Adipose tissue (tissue), 3 donors: ENCODE measurements around the gene DLGAP1. TPM values are rescaled to one million over a fixed set of nuclear protein-coding genes. Genes with fewer than 3 reads are reported as not detected.

Source experiments
- H3K27ac ChIP-seq: one replicate; pipeline ENCODE4 v1.5.1; 2013; ENCODE audit warnings: low read depth, low read length
- WGBS, 3 donors: extraction: QIAGEN DNeasy Blood & Tissue Kit; methylation state at CpG; one replicate each; pipeline ENCODE4 v1.1.7; 2013; 5-methylcytosine and 5-hydroxymethylcytosine counted together
- polyA plus RNA-seq, 3 donors: library from polyadenylated mRNA; stranded (reverse); fragments of 200-250 nt; gene quantifications; one replicate each; pipeline ENCODE4 v1.2.3, GENCODE V29; 2013
- donor health status: healthy with polysubstance abuse.
- donor health status: Bipolar disorder and iron deficiency.
- donor health status: healthy.

Gene DLGAP1
- polyA plus RNA-seq, 3 donors: 0.06 to 0.22 (median 0.09) TPM

DNA sequence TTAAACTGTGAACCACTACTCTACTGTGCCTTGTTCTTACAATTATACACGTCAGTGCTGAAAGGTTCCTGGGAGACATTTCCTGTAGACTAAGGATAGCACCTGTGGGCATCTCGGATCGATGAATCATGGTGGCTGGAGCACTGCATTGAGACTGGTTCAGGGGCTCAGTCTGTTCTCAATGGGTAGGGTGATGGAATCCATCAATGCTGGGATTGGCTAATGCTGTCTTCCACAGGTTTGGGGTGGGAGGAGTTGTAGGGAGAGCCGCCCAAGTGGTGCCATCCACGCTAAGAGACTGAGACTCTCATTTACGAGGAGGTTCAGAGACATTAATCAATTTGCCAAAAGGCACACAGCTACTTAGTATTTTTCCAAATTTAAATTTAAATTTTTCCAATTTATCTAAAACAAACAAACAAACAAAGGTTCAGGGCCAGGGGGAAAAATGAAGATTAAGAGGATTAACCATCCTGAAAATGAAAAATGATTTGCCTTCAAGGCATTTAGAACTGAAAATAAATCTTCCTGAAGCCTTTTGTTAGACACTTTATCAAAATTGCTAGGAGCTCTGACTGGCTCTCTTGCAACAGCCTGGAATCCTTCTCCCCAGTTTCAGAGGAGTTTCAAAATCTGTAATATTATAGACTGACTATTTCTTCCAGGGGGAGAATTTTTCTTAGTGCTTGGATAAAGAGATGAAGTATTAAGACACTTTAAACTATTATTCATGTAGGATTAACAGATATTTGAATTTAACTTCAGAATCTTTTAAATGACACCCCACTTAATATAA lies 645.9 kb downstream of the DLGAP1 start:
- H3K27ac ChIP-seq: no peak overlapping the region
- 69 to 91% (median 84%) methylated on average over 6 of the region's 6 CpGs for WGBS, 3 donors

DNA sequence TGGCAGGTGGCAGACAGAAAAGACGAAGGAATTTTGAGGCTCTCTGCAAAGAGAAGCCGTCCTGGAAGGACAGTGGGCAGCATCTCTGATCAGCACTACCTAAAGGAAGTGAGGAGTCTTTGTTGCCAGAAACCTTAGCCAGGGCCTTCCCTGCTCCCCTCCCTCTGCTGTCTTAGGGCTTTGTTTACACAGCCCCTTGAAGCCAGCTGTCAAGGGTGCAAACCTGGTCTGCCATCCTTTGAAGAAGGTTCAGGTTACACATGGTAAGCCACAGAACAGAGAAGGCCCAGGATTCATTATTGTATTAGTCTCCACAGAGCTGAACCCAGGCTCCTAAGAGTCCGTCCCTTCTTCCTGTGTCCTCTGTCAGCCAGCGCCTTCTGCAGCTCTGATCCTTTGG lies 648.5 kb downstream of the DLGAP1 start:
- no peak overlapping the region for H3K27ac ChIP-seq
- WGBS, 3 donors: 75 to 85% (median 78%) methylated on average over 4 of the region's 4 CpGs

DNA sequence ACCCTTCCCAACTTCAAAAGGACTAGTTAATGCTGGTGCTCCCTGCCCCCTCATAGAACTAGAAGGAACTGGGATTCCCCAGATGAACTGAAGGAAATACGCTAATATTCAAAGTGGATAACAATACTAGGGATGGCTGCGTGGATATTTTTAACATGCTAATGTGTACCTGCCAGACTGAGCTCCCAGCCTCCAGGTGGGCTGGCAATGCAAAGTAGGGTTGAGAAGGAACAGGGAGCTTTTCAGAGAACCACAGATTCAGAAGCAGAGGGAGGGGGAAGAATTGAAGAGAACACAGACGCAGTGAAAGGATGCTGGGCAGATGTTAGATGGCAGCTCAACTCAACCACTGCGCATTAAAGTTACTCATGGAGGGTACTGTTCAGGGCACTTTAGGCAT lies 650.8 kb downstream of the DLGAP1 start:
- H3K27ac ChIP-seq: no peak overlapping the region

DNA sequence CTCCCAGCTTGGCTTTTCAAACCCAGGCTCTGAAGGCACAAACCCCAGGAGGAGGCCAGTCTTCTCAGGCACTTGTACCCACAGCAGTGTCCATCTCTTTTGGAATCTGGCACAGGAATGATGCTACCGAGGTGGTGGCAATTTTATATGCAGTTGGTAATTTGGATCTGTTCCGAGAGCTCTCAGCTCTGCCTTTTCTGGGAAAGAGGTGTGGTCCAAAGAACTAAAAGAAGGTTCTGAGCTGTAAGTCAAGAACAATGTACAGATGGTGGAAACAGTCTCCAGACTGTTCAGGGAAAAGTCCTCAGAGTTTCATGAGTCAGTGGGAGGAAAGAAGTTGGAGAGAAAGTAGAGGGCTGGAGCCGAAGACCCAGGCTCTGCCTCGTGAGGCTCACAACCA lies 651.8 kb downstream of the DLGAP1 start:
- H3K27ac ChIP-seq: no peak overlapping the region
- WGBS, 3 donors: 80 to 95% (median 90%) methylated on average over 4 of the region's 4 CpGs

More for the DNA sequence above, 650.8 kb downstream of the DLGAP1 start:
- WGBS, 3 donors: 84 to 89% (median 85%) methylated on average over 4 of the region's 4 CpGs

DNA sequence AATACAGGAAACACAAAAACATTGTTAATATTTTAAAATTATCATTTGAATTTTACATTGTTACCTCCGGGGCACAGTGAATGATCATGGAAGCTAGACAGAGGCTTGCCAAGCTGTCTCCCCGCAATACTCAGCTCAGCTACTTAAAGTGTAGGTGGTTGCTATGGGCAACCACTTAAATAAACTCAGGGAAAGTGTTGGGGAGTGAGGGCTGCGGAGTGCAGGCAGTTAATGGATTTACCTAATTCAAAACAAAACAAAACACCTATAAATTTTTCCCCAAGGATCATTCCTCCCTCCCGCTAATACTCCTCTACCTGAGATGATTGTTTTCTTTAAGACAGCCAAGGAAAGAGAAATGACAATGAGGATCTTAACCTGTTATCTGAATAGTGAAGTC lies 655.6 kb downstream of the DLGAP1 start:
- WGBS, 3 donors: 45 to 67% (median 53%) methylated on average over 4 of the region's 4 CpGs
- no peak overlapping the region for H3K27ac ChIP-seq

DNA sequence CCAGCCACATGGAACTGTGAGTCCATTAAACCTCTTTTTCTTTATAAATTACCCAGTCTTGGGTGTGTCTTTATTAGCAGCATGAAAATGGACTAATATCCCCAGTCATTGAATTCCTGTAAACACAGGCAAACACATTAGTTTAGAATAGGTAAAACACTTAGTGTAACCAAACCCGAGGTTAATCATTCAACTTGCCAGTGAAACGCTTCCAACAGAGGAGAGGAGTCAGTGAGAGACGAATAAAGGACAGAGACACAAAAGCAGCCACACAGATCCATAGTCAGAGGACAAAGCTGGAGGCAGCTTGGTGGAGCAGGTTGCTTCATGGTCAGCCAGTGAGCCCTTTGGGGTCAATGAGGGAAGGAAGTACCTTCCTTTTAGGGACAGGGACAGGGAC lies 657.1 kb downstream of the DLGAP1 start:
- no peak overlapping the region for H3K27ac ChIP-seq
- WGBS, 3 donors: 32 to 89% (median 86%) methylated on average over 3 of the region's 3 CpGs

DNA sequence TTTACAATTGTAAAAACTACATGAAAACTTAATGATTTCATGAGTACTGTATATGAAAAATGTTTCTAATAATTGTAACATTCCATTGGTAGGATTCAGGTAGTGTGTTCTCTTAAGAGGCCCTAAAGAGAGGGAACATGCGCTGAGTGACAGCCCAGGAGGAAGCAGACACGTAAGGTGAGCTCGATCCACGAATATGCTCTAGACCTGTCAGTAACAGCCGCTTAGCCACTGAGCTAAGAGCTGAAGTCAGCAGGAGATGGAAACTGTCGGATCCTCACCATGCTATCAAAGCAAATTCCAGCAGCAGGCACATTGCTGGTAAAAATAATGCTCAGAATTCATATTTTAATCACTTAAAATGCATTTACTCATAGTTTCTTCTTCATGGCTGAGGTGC lies 658.7 kb downstream of the DLGAP1 start:
- no peak overlapping the region for H3K27ac ChIP-seq
- WGBS, 3 donors: 86 to 94% (median 93%) methylated on average over 6 of the region's 6 CpGs

DNA sequence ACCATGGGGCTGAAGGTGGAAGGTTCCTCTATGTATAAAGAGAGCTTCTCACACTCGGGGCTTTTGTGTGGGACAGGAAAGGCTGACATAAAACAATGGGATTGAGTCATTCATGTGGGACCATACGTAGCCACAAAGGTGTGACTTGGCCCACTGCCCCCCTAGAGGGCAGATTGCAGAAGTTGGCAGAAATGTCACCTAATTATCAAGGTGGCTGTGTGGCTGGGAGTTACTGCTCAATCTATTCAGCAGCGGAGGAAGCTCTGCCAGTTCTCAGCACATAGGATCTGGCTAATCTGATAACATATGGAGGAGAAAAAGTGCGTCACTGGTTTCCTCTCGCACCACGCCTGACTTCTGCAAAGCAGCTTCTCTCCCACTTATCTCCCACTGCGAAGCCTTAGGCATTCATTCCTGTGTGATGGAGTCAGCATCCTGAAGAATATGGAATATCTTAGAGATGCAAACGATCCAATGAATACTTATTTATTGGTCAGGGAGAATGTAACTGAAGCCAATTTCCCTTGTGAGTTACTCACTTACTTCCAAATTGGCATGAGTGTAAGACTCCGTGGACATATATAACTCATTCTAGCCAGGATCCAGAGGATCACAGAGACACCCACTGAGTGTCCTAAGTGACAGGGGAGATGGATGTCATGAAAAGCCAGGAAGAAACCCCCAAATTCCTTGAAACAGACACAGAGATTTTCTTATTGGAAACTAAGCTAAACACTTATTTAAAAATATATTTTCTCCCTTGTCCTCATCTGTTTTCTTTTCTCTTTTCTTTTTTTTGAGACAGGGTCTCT lies 660.4 kb downstream of the DLGAP1 start:
- no peak overlapping the region for H3K27ac ChIP-seq
- WGBS, 3 donors: 15 to 43% (median 16%) methylated on average over 9 of the region's 9 CpGs

DNA sequence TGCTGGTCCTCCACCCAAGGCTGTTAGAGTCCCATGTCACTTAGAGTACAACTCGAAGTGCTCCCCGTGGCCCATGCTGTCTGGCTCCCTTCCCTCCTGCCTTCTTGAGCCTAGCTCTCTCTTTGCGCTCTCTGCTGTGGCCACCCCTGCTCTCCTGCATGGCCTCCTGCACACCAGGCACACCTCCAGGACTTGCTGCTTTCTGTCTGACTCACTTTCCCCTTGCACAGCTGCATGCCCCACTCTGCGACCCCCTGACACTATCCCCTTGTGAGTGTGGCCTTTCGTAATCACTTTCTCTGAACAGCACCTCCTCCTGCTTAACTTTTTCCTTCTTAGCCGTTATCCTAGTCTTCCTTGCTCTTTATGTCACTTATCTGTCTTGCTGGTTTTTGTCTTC lies 661.6 kb downstream of the DLGAP1 start:
- H3K27ac ChIP-seq: no peak overlapping the region
- WGBS, 3 donors: 75 to 83% (median 82%) methylated on average over 6 of the region's 6 CpGs

DNA sequence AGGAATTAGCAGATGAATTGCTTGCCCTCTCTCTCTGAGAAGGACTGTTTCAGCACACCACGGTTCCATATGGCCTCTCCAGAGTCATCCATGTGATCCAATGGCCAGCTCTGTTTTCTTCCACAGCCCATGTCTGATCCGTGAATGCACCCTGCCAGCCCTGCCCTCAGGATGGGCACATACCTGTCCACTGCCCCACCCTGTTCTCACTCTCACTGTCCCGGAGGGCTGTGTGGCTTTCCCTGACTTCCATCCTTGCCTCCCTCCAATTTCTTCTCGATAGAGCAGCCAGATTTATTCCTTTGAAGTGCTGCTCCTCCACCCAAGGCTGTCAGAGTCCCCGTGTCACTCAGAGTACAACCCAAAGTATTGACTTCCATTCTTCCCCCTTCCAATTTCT lies 662.0 kb downstream of the DLGAP1 start:
- no peak overlapping the region for H3K27ac ChIP-seq
- 79 to 89% (median 84%) methylated on average over 5 of the region's 5 CpGs for WGBS, 3 donors

DNA sequence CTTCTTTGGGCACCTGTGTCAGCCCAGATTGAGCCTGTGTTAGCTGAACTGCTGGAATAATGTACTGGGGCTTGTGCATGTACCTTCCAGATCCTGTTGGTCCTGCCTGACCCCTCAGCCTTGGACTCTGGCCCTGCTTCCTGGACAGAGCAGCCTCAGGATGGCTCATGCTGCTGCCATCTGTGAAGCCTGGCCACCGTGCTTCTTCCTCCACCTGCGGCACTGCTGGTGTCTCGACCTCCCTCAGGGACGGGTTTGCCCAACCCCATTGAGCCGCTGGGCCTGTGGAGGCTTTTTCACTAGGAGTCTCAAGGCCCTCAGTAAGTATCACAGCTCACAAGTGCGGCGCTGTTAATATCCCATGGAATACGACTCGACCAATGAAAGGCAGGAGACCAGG lies 662.4 kb downstream of the DLGAP1 start:
- 84 to 92% (median 92%) methylated on average over 9 of the region's 9 CpGs for WGBS, 3 donors

DNA sequence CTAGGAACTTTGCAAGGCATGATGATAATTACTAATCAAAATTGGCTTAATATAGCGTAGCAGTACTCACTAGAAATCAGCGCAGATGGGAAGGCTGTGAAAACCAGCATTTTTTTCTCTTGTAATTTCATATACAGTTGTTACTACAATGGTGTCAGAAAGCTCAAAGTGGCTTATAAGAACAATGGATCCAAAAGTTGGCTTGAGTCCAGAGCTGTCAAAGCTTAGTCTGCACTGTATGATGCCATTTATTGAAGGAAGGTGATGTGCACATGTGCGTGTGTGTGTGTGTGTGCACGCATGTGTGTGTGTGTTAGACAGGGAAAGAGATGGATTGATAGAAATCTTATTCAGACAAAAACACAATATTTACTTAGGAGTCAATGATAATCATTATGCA lies 663.9 kb downstream of the DLGAP1 start:
- H3K27ac ChIP-seq: no peak overlapping the region
- WGBS, 3 donors: 65 to 71% (median 68%) methylated on average over 4 of the region's 4 CpGs

More for the DNA sequence above, 662.4 kb downstream of the DLGAP1 start:
- H3K27ac ChIP-seq: no peak overlapping the region

DNA sequence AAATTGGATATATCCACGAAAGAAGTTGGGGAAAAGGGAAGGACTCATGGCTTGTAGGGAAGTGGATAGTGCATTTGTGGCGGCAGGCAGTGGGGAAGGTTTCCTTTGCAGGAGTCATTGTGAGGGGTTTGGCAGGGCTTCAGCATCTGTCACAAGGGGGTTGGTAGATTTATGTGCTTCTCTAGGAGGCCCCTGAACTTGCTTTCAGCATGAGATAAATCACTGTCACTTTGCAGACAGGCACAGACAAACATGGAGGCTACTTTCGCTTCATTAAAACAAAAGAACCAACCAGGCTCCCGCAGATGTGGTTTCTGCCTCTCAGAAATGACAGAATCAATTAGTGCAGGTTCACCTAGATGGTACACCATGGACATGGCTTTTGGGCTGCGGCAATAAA lies 664.4 kb downstream of the DLGAP1 start:
- H3K27ac ChIP-seq: no peak overlapping the region
- WGBS, 3 donors: 18 to 60% (median 23%) methylated on average over 5 of the region's 5 CpGs

DNA sequence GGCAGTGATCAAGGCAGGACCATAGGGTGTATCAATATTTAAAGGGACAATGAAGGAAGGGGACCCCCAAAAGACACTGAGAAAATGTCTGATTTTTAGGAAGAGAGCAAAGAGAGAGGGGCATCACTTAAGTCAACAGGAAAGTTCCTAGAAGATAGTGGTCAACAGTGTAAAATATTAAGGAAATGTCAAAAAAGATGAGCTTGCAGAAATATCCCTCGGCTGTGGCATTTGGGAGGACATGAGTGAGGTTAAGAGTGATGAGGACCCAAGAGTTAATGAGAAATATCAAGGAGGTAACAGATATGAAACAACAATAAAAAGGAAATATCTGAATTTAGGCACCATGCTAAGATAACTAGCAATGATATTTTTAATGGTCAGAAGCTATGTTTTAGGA lies 665.6 kb downstream of the DLGAP1 start:
- H3K27ac ChIP-seq: no peak overlapping the region
- 61 to 88% (median 73%) methylated on average over 1 of the region's 1 CpG for WGBS, 3 donors

DNA sequence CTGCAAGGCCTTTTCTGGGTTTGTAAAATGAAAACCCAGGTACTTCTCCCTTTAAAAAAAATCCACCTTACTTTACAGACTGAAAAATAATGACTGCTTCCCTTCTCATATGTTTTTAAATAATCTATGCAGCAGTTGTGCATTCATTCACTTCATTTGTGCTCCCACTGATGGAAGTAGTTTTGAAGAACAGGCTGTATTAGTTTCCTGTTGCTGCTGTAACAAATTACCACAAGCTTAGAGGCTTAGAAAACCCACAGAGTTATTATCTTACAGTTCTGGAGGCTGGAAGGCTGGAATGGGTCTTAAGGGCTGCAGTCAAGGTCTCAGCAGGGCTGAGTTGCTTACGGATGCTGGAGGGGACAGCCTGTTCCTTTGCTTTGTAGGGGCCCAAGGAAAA lies 670.2 kb downstream of the DLGAP1 start:
- WGBS, 3 donors: 89 to 100% (median 92%) methylated on average over 1 of the region's 1 CpG
- H3K27ac ChIP-seq: no peak overlapping the region

DNA sequence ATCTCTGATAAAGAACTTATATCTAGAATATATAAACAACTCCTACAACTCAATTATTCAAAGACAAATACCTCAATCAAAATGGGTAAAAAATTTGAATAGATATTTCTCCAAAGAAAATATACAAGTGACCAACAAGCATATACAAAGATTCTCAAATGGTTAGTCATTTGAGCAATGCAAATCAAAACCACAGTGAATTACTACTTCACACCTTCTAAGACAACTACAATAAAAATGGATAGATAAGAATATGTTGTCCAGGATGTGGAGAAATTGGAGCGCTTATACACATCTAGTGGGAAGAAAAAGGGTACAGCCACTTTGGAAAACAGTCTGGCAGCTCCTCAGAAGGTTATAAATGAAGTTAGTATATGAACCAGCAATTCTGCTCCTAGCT lies 672.2 kb downstream of the DLGAP1 start:
- no peak overlapping the region for H3K27ac ChIP-seq
- 95 to 100% (median 98%) methylated on average over 1 of the region's 1 CpG for WGBS, 3 donors

DNA sequence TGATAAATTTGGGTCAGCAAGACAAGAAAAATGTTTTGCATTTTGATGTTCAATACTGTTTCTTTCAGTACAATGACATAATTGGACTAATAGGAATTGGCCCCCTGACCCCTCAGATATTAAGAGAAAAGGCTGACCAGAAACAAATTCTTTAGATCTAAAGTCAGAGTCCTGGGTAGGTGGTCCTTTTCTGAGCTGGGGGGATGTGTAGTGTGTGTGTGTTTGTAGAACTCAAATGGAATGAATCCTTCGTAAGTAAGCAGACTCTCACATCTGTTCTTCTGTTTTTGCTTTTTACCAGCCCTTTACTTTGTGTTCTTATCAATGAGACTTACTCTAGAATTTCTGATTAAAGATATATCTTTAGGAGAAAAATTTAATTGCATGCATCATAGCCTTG lies 677.4 kb downstream of the DLGAP1 start:
- 67 to 95% (median 93%) methylated on average over 1 of the region's 1 CpG for WGBS, 3 donors
- no peak overlapping the region for H3K27ac ChIP-seq

DNA sequence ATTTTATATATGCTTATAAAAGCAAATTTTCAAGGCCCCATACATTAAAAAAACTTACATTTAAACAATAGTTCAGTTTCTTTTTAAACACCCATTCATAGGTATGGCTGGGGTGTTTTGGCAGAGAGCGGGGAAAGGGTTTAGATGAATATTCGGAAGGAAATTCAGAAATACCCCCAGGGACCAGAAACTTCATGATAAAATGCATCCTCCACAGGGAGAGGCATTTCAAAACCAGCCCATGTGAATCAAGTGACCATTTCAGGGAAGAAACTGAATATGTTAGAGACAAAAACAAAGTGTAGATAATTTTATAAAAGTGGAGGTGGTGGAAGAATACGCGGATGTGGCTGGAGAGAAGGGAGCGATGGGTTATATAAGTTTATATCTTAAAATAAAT lies 678.0 kb downstream of the DLGAP1 start:
- WGBS, 3 donors: 85 to 94% (median 91%) methylated on average over 5 of the region's 5 CpGs
- H3K27ac ChIP-seq: no peak overlapping the region

DNA sequence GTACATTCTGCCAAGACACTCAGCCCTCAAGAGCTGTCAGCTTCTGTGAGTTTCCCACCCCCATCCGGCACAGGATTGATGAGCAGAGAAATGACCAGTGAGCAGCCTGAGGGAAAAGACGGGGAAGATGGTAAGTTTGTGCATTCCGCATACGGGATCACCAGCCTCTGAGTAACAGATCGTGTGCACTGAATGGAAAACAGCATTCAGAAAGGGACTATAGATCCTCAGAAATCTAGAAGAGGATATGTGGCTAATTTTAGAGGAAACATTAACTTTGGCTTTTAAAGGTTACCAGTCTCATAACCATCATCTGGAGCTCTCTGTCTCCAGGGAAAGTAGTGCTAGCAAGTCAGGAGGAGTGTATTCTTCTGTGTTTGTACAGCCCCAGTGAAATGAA lies 679.1 kb downstream of the DLGAP1 start:
- H3K27ac ChIP-seq: no peak overlapping the region
- 88 to 91% (median 89%) methylated on average over 5 of the region's 5 CpGs for WGBS, 3 donors

DNA sequence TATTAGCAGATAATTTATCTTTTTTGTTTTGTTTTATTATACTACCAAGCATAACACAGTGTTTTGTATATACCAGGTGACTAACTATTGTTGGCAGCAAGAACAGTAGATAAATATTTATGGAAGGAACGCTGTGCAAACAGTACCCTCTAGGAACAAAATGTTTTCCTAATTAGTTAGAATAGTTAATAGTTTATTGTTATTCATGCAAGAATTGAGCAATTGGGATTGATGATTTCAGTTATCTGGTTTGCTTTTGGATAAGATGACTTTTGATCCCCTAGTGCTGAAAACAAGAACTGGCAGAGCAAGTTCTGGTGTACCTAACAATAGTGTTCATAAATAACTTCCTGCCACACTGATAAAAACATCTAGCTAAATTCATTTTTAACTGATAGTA lies 681.8 kb downstream of the DLGAP1 start:
- no peak overlapping the region for H3K27ac ChIP-seq
- 19 to 85% (median 67%) methylated on average over 1 of the region's 1 CpG for WGBS, 3 donors
